ENCODE data around the gene TMEM45A.
A peak's percentile ranks its signal among the peaks of the same experiment; 100 is the strongest.
"Not testable (repeated sequence)": the region's sequence is repeated elsewhere in the genome, so short reads cannot be mapped to it uniquely, and the experiment has no call there.

TMEM45A gene, protein sequence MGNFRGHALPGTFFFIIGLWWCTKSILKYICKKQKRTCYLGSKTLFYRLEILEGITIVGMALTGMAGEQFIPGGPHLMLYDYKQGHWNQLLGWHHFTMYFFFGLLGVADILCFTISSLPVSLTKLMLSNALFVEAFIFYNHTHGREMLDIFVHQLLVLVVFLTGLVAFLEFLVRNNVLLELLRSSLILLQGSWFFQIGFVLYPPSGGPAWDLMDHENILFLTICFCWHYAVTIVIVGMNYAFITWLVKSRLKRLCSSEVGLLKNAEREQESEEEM

DNA sequence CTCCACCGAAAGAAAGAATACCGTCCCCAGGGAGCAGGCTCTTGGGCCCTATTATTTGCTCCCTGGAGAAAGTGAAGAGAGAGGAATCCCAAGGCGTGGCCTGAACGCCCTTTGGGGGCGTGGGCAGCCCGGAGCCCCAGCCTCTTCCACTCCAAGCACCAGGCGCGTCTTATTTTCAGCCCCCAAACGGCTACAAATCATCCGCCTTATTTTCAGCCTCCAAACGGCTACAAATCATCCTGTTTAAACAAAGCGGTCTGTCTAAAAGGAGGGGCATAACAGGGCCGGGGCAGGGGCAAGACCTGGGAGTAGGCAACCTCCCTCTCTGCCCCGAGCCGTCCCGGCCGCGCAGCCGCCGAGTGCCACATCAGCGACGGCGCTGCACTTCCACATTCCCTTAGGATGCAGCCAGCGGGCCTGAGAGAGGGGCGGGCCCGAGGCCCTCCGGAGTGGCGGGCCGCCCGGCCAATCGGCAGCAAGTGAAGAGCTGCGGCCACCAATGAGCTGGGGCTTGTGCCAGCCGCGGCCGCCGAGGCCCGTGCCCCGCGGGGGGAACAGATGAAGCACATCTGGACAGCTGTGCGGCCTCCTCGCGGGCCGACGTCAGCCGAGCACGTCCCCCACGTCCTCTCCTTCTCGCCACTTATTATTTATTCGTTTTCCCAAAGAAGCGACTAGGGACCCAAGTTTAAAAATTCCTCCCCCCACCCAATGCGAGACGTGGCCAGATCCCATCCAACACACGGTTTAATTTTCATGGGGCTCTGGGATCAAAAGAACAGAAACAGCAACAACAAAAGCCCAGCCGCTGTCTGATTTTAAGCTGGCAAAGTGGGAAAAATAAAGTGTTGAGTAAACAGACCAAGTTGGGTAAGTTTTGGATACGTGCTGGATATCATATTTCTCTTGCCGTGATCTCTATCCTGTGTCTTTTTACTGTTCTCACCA lies at the start of gene TMEM45A:
TSS of gene TMEM45A (plus strand) at position 561 of the 948 bp plus-strand sequence. CDS start 62,593 bp downstream, outside the sequence.
- peak; percentile 90 for DNase-seq

DNA sequence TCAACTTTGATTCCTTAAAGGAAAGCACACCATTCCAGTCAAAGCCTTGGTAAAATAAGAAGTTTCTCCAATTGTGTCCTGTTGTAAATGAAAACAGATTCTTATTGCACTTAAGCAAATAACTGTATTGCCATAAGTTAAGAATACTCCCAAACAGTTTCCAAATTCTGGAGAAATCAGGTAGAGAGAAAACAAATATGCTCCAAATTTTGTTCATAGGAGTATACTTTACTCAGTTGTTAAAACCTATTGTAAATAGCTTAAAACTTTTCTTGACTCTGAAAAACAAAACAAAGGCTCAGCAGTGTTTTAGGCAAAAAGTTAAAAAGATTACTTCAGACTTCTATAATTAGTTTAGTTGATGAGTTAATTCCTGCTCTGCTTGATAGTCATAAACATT lies 48.7 kb upstream of the TMEM45A start:
- no peak for DNase-seq

DNA sequence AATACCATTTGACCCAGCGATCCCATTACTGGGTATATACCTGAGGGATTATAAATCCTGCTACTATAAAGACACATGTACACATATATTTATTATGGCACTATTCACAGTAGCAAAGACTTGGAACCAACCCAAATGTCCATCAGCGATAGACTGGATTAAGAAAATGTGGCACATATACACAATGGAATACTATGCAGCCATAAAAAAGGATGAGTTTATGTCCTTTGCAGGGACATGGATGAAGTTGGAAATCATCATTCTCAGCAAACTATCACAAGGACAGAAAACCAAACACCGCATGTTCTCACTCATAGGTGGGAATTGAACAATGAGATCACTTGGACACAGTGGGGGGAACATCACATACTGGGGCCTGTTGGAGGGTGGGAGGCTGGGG lies 45.4 kb upstream of the TMEM45A start:
- not testable (repeated sequence) for DNase-seq

DNA sequence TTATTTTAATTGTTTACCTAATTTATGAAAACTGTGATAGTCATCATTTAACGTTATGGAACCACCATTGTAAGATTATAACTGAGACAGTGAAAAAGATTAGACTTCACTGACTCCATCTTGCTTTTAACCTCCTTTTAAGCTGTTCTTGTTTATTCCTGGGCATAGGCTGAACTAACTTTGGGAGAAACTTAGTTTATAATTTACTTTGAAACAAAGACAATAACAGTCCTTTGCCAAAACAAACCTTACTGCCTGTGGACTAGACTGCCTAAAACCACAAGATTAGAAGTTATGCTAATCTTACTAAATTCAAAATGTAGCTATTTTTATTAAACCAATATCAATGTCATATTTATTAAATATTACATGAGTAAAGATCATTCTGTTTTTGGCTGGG lies 44.3 kb upstream of the TMEM45A start:
- DNase-seq: no peak

DNA sequence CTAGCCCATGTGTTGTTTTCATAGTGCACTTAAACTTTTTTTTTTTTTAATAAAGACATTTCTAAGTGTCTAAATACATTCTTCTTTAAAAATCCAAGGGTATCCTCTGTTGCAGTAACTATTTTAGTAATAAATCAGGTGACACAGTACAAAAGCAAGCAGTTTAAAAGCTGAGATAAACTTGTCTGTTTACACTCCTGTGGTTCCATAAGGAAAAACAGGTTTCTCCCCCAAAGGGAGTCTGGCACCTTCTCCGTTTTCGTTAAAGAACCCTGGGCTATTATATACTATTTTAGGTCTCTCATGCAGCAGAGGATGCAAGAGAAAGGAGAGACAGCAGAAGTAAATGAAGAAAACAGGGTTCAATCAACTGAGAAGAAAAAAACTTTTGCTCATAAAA lies 43.2 kb upstream of the TMEM45A start:
- no peak for DNase-seq

GRCh38 chr3:100454677-100455076 lies 37.7 kb upstream of the TMEM45A start:
- no peak for DNase-seq

GRCh38 chr3:100455841-100456550 lies 36.4 kb upstream of the TMEM45A start:
- no peak for DNase-seq

DNA sequence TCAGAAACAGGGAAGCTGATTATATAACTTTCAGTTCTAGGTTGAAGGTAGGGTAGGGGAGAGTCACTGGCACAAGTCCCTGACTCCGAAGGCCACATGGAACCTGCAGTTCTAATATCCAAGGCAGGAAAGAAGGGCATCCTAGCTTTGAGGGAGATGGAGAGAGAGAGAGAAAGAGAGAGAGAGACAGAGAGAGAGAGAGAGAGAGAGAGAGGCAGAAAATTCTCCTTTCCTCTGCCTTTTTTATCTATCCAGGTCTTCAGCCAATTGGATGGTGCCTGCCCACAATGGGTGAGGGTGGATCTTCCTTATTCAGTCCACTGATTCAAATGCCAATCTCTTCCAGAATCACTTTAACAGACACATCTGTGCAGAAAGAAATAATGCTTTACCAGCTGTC lies 35.7 kb upstream of the TMEM45A start:
- no peak for DNase-seq

GRCh38 chr3:100457811-100458210 lies 34.6 kb upstream of the TMEM45A start:
- DNase-seq: no peak

- no peak for DNase-seq
Observed at GRCh38 chr3:100458814-100459213, 33.6 kb upstream of the TMEM45A start.

DNA sequence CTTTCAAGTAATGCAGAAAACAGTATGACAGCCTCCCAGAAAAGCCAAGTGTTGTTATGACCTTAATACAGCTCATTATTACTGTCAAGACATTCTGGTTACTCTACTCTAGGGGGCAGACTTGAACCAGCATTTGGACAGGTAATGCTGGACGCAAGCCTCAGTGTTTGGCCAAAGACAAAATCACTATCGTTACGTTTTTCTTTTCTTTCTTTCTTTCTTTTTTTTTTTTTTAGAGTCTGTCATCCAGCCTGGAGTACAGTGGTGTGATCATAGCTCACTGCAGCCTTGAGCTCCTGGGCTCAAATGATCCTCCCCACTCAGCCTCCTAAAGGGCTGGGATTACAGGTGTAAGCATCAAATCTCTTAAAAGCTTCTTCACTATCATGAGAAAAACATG lies 29.4 kb upstream of the TMEM45A start:
- DNase-seq: peak; percentile 17

DNA sequence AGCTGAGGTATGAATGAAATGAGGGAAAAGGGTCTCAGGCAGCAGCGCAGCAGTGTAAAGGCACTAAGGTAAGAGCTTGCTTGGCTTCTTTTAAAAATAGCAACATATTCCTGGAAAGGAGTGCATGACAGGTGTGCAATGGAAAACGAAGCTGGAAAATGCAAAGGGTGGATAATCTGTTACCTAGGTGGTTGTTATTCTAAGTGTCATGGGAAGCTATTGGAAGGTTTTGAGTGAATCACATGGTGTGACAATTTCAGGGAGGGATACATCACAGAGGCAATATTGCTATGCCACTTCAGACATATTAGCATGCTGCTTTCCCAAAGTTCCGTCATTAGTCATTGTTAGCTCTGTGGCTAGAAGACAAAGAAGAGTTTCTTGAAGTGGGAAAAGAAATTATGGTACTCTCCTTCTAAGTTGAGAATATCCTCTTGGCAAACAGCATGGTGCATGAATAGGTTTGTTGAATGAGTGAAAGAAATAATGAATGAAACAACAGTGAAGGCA lies 28.7 kb upstream of the TMEM45A start:
- DNase-seq: no peak

GRCh38 chr3:100465892-100466777 lies 26.3 kb upstream of the TMEM45A start:
- no peak for DNase-seq

- no peak for DNase-seq
Observed at GRCh38 chr3:100467133-100467532, 25.3 kb upstream of the TMEM45A start.

- DNase-seq: no peak
Observed at GRCh38 chr3:100468676-100469075, 23.7 kb upstream of the TMEM45A start.

DNA sequence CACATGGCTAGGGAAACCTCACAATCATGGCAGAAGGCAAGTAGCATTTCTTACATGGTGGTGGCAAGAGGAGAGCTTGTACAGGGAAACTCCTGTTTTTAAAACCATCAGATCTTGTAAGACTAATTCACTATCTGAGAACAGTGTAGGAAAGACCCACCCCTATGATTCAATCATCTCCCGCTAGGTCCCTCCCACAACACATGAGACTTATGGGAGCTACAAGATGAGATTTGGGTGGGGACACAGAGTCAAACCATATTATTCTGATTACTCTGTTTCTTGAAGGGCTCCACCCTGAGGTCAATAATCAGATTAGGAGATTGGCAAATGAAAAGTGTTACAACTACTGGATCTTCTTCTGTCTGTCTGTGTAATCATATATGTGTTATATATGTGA lies 21.5 kb upstream of the TMEM45A start:
- no peak for DNase-seq

DNA sequence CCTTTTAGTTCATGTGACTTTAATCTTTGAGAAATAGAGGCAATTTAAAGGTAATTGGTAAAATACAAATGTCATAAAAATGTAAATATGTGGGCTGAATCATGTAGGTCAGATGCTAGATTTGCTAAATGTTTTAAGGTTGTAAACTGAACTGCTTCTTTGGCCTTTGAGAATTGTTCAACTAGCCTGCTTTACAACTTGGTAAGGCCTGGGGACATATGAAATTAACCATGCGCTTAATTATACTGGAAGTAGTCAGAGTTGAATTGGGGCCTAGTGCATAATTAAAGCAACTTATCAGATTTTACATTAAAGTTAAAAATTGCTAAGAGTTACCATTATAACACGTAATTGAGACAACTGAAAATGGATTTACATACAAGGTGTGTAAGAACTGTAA lies 21.0 kb upstream of the TMEM45A start:
- DNase-seq: no peak

- DNase-seq: not testable (repeated sequence)
Observed at GRCh38 chr3:100477851-100478360, 14.5 kb upstream of the TMEM45A start.

DNA sequence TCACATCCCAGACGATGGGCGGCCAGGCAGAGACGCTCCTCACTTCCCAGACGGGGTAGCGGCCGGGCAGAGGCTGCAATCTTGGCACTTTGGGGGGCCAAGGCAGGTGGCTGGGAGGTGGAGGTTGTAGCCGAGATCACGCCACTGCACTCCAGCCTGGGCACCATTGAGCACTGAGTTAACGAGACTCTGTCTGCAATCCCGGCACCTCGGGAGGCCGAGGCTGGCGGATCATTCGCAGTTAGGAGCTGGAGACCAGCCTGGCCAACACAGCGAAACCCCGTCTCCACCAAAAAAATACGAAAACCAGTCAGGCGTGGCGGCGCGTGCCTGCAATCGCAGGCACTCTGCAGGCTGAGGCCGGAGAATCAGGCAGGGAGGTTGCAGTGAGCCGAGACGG lies 13.9 kb upstream of the TMEM45A start:
- DNase-seq: not testable (repeated sequence)

DNA sequence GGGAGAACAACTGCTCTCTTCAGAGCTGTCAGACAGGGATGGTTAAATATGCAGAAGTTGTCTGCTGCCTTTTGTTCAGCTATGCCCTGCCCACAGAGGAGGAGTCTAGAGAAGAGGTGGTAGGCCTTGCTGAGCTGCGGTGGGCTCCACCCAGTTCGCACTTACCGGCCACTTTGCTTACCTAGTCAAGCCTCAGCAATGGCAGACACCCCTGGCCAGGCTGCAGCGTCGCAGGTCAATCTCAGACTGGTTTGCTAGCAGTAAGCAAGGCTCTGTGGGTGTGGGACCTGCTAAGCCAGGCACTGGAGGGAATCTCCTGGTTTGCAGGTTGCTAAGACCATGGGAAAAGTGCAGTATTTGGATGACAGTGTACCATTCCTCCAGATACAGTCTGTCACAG lies 12.3 kb upstream of the TMEM45A start:
- no peak for DNase-seq

- no peak for DNase-seq
Observed at GRCh38 chr3:100482176-100482575, 10.2 kb upstream of the TMEM45A start.

DNA sequence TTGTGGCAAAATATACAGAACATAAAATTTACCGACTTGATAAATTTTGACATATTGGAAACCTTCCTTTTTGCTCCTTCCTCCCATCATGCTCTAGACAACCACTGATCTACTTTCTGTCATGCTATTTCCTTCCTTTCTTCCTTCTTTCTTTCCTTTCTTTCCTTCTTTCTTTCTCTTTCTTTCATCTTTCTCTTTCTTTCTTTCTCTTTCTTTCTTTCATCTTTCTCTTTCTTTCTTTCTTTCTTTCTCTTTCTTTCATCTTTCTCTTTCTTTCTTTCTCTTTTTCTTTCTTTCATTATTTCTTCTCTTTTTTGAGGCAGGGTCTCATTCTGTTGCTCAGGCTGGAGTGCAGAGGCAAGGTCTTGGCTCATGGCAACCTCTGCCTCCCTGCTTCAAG lies 8.9 kb upstream of the TMEM45A start:
- DNase-seq: no peak

All from activated CD4-positive, alpha-beta T cell treated with anti-CD3 and anti-CD28 coated beads for 48 hours (primary cell).